OCI-LY3 (cell line): ENCODE measurements around the gene WDR93.

Source experiments
- H2AFZ ChIP-seq: fragments of 200-600, 300-600 bp; shearing (Covaris generic); 2 replicates; pipeline ENCODE4 v1.6.0; 2014; ENCODE audit warnings: antibody characterized with exemption, low read depth, low read length
- H3K27ac ChIP-seq: fragments of 200-600, 300-600 bp; sonication (generic); 2 replicates; pipeline ENCODE4 v1.5.1; 2014; ENCODE audit warnings: mild to moderate bottlenecking, low read length, moderate library complexity, mixed read lengths
- H3K27me3 ChIP-seq: fragments of 200-600, 300-600 bp; sonication (generic); 2 replicates; pipeline ENCODE4 v1.6.1; 2014; ENCODE audit warnings: low read depth, low read length, mixed read lengths
- H3K36me3 ChIP-seq: fragments of 200-600, 300-600 bp; sonication (generic); replicated peaks from 2 replicates; pipeline ENCODE3; 2014; ENCODE audit warnings: low read depth, low read length, mixed read lengths
- H3K4me1 ChIP-seq: fragments of 300-600, 200-600 bp; sonication (generic); 2 replicates; pipeline ENCODE4 v1.6.1; 2014; ENCODE audit warnings: low read length, mixed read lengths
- H3K4me2 ChIP-seq: fragments of 200-600, 300-600 bp; sonication (generic); 2 replicates; pipeline ENCODE4 v1.6.1; 2014; ENCODE audit warnings: low read length, mixed read lengths
- H3K4me3 ChIP-seq: fragments of 300-600, 200-600 bp; sonication (generic); 2 replicates; pipeline ENCODE4 v1.5.1; 2014; ENCODE audit warnings: antibody characterized with exemption, mild to moderate bottlenecking, low read length, moderate library complexity
- H3K79me2 ChIP-seq: fragments of 300-600, 200-600 bp; shearing (Covaris generic); 2 replicates; pipeline ENCODE4 v1.6.1; 2014; ENCODE audit warnings: mild to moderate bottlenecking, low read length, mixed read lengths
- H3K9ac ChIP-seq: fragments of 300-600, 200-600 bp; shearing (Covaris generic); 2 replicates; pipeline ENCODE4 v1.6.0; 2014; ENCODE audit warnings: mild to moderate bottlenecking, low read length, moderate library complexity
- H3K9me3 ChIP-seq: fragments of 200-600, 300-600 bp; shearing (Covaris generic); 2 replicates; pipeline ENCODE4 v1.6.1; 2014; ENCODE audit warnings: low read length, mixed read lengths; ENCODE audit not compliant: insufficient read depth
- H4K20me1 ChIP-seq: fragments of 200-600, 300-600 bp; sonication (generic); 2 replicates; pipeline ENCODE4 v1.6.1; 2016; ENCODE audit warnings: low read length, mixed read lengths; ENCODE audit not compliant: insufficient read depth
- CTCF ChIP-seq: fragments of 200-600, 300-600 bp; sonication (generic); IDR thresholded peaks from 2 replicates; pipeline ENCODE4 v1.5.1; 2014; ENCODE audit warnings: antibody characterized with exemption, low read length, low read depth
- EZH2phosphoT487 ChIP-seq: fragments of 200-600 bp; shearing (Covaris generic); IDR thresholded peaks from 2 replicates; pipeline ENCODE4 v1.6.1; 2018; ENCODE audit warnings: antibody characterized with exemption, mixed run types, low read depth

The WDR93 gene

GRCh38 chr15:89758283-89758682, 67.7 kb downstream of the WDR93 start:
- Histone ChIP-seq H2AFZ (no peak overlapping the region), H3K27me3 (no peaks in the 10 kb centered on the region), H3K4me3 (no peak overlapping the region), H3K79me2 (no peaks in the 10 kb centered on the region), H3K36me3 (no peaks in the 10 kb centered on the region), H3K4me2 (no peak overlapping the region), H3K27ac (no peak overlapping the region), H3K9ac (no peak overlapping the region), H4K20me1 (no peaks in the 10 kb centered on the region), H3K9me3 (no peaks in the 10 kb centered on the region), H3K4me1 (peaks cover 28% of the 10 kb centered on the region)
- TF ChIP-seq EZH2phosphoT487, result no peak
- TF ChIP-seq CTCF, result no peak

GRCh38 chr15:89758981-89759380, 68.4 kb downstream of the WDR93 start:
- H3K36me3 ChIP-seq, result no peaks in the 10 kb centered on the region
- no peak overlapping the region for H3K4me3 ChIP-seq
- no peak overlapping the region for H3K9ac ChIP-seq
- TF ChIP-seq EZH2phosphoT487 (no peak), CTCF (no peak)
- H3K27ac ChIP-seq, result no peak overlapping the region
- H3K79me2 ChIP-seq, result no peaks in the 10 kb centered on the region
- H3K27me3 ChIP-seq, result no peaks in the 10 kb centered on the region
- H4K20me1 ChIP-seq, result no peaks in the 10 kb centered on the region
- H3K4me1 ChIP-seq, result peaks cover 28% of the 10 kb centered on the region
- H3K9me3 ChIP-seq, result no peaks in the 10 kb centered on the region
- H3K4me2 ChIP-seq, result no peak overlapping the region
- no peak overlapping the region for H2AFZ ChIP-seq

GRCh38 chr15:89759835-89760234, 69.2 kb downstream of the WDR93 start:
- TF ChIP-seq EZH2phosphoT487, result no peak
- no peak for TF ChIP-seq CTCF
- Histone ChIP-seq H3K27me3 (no peaks in the 10 kb centered on the region), H3K9ac (peak overlapping the region; percentile 80; the same call in 1 of the 2 replicates), H4K20me1 (no peaks in the 10 kb centered on the region), H3K4me1 (peaks cover 28% of the 10 kb centered on the region), H3K4me3 (no peak overlapping the region), H3K9me3 (no peaks in the 10 kb centered on the region), H3K36me3 (no peaks in the 10 kb centered on the region), H3K79me2 (no peaks in the 10 kb centered on the region), H2AFZ (peak overlapping the region; percentile 81; the same call in 1 of the 2 replicates), H3K27ac (no peak overlapping the region), H3K4me2 (peak overlapping the region; percentile 78)

GRCh38 chr15:89760303-89761008, 69.8 kb downstream of the WDR93 start:
- H2AFZ ChIP-seq, result peak overlapping the region; percentile 81
- TF ChIP-seq CTCF (peak; percentile 99), EZH2phosphoT487 (no peak)
- H3K36me3 ChIP-seq, result no peaks in the 10 kb centered on the region
- peak overlapping the region; percentile 83 for H3K27ac ChIP-seq
- H3K9me3 ChIP-seq, result no peaks in the 10 kb centered on the region
- H3K4me3 ChIP-seq, result peak overlapping the region; percentile 49; the same call in 1 of the 2 replicates
- H3K9ac ChIP-seq, result peak overlapping the region; percentile 80
- H3K79me2 ChIP-seq, result no peaks in the 10 kb centered on the region
- peaks cover 28% of the 10 kb centered on the region for H3K4me1 ChIP-seq
- H3K27me3 ChIP-seq, result no peaks in the 10 kb centered on the region
- H3K4me2 ChIP-seq, result peak overlapping the region; percentile 78
- no peaks in the 10 kb centered on the region for H4K20me1 ChIP-seq
